OCI-LY1 (cell line): ENCODE data around the gene ADRA2A.
A peak's percentile ranks its signal among the peaks of the same experiment; 100 is the strongest.

ENCODE experiments used
- H2AFZ ChIP-seq: fragments of 200-600 bp; sonication (generic), shearing (Covaris generic); 2 replicates; pipeline ENCODE4 v1.6.0; 2014; ENCODE audit warnings: antibody characterized with exemption, mild to moderate bottlenecking, low read length
- H3F3A ChIP-seq: fragments of 200-600 bp; sonication (generic), shearing (Covaris generic); 2 replicates; pipeline ENCODE4 v1.6.0; 2014; ENCODE audit warnings: mild to moderate bottlenecking, antibody characterized with exemption, low read length, moderate library complexity; ENCODE audit not compliant: insufficient read depth
- H3K27ac ChIP-seq: fragments of 200-600 bp; sonication (generic); 2 replicates; pipeline ENCODE4 v1.5.1; 2014; ENCODE audit warnings: low read length, mixed run types, mild to moderate bottlenecking, low read depth; ENCODE audit not compliant: poor library complexity, severe bottlenecking
- H3K27me3 ChIP-seq: fragments of 200-600 bp; sonication (generic); 2 replicates; pipeline ENCODE4 v1.6.0; 2014; ENCODE audit warnings: antibody characterized with exemption, mild to moderate bottlenecking, low read length, moderate library complexity; ENCODE audit not compliant: insufficient read depth
- H3K36me3 ChIP-seq: fragments of 200-600 bp; sonication (generic); 2 replicates; pipeline ENCODE4 v1.6.1; 2014; ENCODE audit warnings: mild to moderate bottlenecking, antibody characterized with exemption, low read length, moderate library complexity, mixed read lengths; ENCODE audit not compliant: insufficient read depth
- H3K4me1 ChIP-seq: fragments of 200-600 bp; sonication (generic); 2 replicates; pipeline ENCODE4 v1.5.1; 2014; ENCODE audit warnings: mild to moderate bottlenecking, low read length, moderate library complexity; ENCODE audit not compliant: insufficient read depth, severe bottlenecking
- H3K4me2 ChIP-seq: fragments of 200-600 bp; sonication (generic), shearing (Covaris generic); 2 replicates; pipeline ENCODE4 v1.6.1; 2014; ENCODE audit warnings: low read length
- H3K4me3 ChIP-seq: fragments of 200-600 bp; sonication (generic); 2 replicates; pipeline ENCODE4 v1.5.1; 2014; ENCODE audit warnings: low read length, low read depth, mild to moderate bottlenecking, mixed read lengths; ENCODE audit not compliant: poor library complexity, severe bottlenecking
- H3K79me2 ChIP-seq: fragments of 200-600 bp; shearing (Covaris generic); 2 replicates; pipeline ENCODE4 v1.6.1; 2016; ENCODE audit warnings: mixed run types, low read length, mixed read lengths; ENCODE audit not compliant: insufficient read depth
- H3K9ac ChIP-seq: fragments of 200-600 bp; sonication (generic), shearing (Covaris generic); 2 replicates; pipeline ENCODE4 v1.6.1; 2014; ENCODE audit warnings: mild to moderate bottlenecking, low read length, mixed read lengths
- H3K9me2 ChIP-seq: fragments of 200-600 bp; sonication (generic), shearing (Covaris generic); 2 replicates; pipeline ENCODE4 v1.6.1; 2014; ENCODE audit warnings: low read depth, mild to moderate bottlenecking, low read length, mixed read lengths
- H3K9me3 ChIP-seq: fragments of 200-600 bp; shearing (Covaris generic); 2 replicates; pipeline ENCODE4 v1.6.1; 2014; ENCODE audit warnings: low read length, mixed read lengths
- H4K20me1 ChIP-seq: fragments of 200-600 bp; sonication (generic), shearing (Covaris generic); 2 replicates; pipeline ENCODE4 v1.6.0; 2016; ENCODE audit warnings: mild to moderate bottlenecking, low read length; ENCODE audit not compliant: insufficient read depth
- EZH2 ChIP-seq: fragments of 200-600 bp; sonication (generic), shearing (Covaris generic); IDR thresholded peaks from 2 replicates; pipeline ENCODE4 v1.8.0; 2017; ENCODE audit warnings: borderline replicate concordance, mixed run types, mild to moderate bottlenecking, antibody characterized with exemption, low read length, moderate library complexity, mixed read lengths
- TF ChIP-seq, protein P1 (sequence below): fragments of 200-600 bp; sonication (generic), shearing (Covaris generic); IDR thresholded peaks from 2 replicates; pipeline ENCODE4 v1.5.1; 2017; ENCODE audit warnings: mild to moderate bottlenecking, antibody characterized with exemption, low read length, moderate library complexity, mixed read lengths

Gene ADRA2A

GRCh38 chr10:111076682-111077478, at the start of gene ADRA2A:
TSS of gene ADRA2A (plus strand) at chr10:111077029. CDS start at chr10:111077997, 968 bp downstream.
- Histone ChIP-seq H3K27ac (no peak within 1 kb of the TSS), H2AFZ (no peak within 1 kb of the TSS), H3K9me2 (no peaks in the 10 kb centered on the region), H3K9ac (no peak within 1 kb of the TSS), H3K79me2 (no peaks in the 10 kb centered on the region), H3K4me3 (no peak within 1 kb of the TSS), H3K36me3 (no peaks in the 10 kb centered on the region), H3K4me1 (no peaks in the 10 kb centered on the region), H3K4me2 (peak within 1 kb of the TSS; percentile 20; the same call in 1 of the 2 replicates), H4K20me1 (no peaks in the 10 kb centered on the region), H3K9me3 (no peaks in the 10 kb centered on the region), H3K27me3 (no peaks in the 10 kb centered on the region), H3F3A (no peaks in the 10 kb centered on the region)
- no peak for TF ChIP-seq EZH2
- TF ChIP-seq, protein P1, sequence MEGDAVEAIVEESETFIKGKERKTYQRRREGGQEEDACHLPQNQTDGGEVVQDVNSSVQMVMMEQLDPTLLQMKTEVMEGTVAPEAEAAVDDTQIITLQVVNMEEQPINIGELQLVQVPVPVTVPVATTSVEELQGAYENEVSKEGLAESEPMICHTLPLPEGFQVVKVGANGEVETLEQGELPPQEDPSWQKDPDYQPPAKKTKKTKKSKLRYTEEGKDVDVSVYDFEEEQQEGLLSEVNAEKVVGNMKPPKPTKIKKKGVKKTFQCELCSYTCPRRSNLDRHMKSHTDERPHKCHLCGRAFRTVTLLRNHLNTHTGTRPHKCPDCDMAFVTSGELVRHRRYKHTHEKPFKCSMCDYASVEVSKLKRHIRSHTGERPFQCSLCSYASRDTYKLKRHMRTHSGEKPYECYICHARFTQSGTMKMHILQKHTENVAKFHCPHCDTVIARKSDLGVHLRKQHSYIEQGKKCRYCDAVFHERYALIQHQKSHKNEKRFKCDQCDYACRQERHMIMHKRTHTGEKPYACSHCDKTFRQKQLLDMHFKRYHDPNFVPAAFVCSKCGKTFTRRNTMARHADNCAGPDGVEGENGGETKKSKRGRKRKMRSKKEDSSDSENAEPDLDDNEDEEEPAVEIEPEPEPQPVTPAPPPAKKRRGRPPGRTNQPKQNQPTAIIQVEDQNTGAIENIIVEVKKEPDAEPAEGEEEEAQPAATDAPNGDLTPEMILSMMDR: no peak

GRCh38 chr10:111030042-111030750, 46.6 kb upstream of the ADRA2A start:
- no peaks in the 10 kb centered on the region for H4K20me1 ChIP-seq
- H3K27me3 ChIP-seq: no peaks in the 10 kb centered on the region
- H3K4me1 ChIP-seq: no peaks in the 10 kb centered on the region
- no peak overlapping the region for H3K9ac ChIP-seq
- no peaks in the 10 kb centered on the region for H3K79me2 ChIP-seq
- no peaks in the 10 kb centered on the region; the same call in 1 of the 2 replicates for H3K36me3 ChIP-seq
- H3K9me3 ChIP-seq: no peaks in the 10 kb centered on the region
- H3K4me2 ChIP-seq: no peak overlapping the region
- H3K4me3 ChIP-seq: no peak overlapping the region
- H2AFZ ChIP-seq: no peak overlapping the region
- TF ChIP-seq, protein P1: no peak
- TF ChIP-seq EZH2: no peak
- H3K27ac ChIP-seq: no peak overlapping the region
- H3K9me2 ChIP-seq: no peaks in the 10 kb centered on the region
- 0 out of 2 replicates have a peak, but pooled peaks cover 3% of the 10 kb centered on the region for H3F3A ChIP-seq

DNA sequence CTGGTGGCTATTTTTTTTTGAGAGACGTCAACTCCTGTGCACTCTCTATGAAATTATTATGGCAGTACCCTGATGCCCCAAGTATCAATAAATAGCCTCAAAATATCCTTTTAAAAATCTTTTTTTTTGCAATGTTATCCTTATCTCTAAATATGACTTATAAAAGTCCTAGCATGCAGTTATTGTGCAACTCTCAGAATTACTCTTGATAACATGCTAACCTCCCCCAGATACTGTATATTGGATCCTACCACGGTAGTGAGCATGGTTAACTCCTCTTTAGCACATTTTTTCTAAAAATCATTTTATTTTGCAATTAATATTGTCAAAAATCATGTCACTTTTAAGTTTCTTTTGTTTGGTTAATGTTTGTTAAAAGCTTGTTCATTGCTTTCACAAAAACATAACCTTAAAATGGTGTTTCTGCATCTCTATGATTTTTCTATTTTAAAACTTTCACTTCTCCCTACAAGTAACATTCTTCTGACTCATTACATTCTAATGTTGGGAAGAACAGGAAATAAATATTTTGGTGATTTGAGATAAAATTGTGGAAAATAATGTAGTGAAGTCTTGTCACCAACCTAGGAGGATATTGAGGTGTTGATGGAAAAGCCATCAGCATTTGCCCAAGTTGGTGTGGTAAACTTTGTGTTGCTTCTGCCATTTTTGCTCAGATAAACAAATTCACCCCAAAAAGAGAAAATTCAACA, 42.1 kb upstream of the ADRA2A start:
- Histone ChIP-seq H4K20me1 (no peaks in the 10 kb centered on the region), H3K9me2 (no peaks in the 10 kb centered on the region), H2AFZ (no peak overlapping the region), H3F3A (no peaks in the 10 kb centered on the region), H3K4me3 (no peak overlapping the region), H3K4me1 (no peaks in the 10 kb centered on the region), H3K27me3 (no peaks in the 10 kb centered on the region), H3K4me2 (no peak overlapping the region), H3K79me2 (no peaks in the 10 kb centered on the region), H3K9me3 (peaks cover 9% of the 10 kb centered on the region; the same call in 1 of the 2 replicates), H3K27ac (no peak overlapping the region), H3K36me3 (no peaks in the 10 kb centered on the region; the same call in 1 of the 2 replicates), H3K9ac (no peak overlapping the region)
- no peak for TF ChIP-seq EZH2
- TF ChIP-seq, protein P1: no peak
